Measurements from ENCODE around the gene ZBTB8B.
"Not testable (repeated sequence)": the region's sequence is repeated elsewhere in the genome, so short reads cannot be mapped to it uniquely, and the experiment has no call there.

Gene ZBTB8B

DNA sequence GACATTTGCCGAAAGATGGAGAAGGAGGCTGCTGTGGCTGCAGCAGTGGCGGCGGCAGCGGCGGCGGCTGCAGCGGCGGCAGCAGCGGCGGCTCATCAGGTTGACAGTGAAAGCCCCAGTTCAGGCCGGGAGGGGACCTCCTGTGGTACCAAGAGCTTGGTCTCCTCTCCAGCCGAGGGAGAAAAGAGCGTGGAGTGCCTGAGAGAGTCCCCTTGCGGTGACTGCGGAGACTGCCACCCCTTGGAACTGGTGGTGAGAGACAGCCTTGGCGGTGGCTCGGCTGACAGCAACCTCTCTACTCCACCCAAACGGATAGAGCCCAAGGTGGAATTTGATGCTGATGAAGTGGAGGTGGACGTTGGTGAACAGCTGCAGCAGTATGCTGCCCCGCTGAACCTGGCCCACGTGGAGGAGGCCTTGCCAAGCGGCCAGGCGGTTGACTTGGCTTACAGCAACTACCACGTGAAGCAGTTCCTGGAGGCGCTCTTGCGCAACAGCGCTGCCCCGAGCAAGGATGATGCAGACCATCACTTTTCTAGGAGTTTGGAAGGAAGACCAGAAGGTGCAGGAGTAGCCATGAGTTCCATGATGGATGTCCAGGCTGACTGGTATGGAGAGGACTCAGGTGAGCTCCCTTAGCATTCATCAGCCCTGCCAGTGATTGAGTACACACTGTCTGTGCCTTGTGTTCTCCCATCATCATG is 6.3 kb downstream of the ZBTB8B start:
- no peak for DNase-seq

DNA sequence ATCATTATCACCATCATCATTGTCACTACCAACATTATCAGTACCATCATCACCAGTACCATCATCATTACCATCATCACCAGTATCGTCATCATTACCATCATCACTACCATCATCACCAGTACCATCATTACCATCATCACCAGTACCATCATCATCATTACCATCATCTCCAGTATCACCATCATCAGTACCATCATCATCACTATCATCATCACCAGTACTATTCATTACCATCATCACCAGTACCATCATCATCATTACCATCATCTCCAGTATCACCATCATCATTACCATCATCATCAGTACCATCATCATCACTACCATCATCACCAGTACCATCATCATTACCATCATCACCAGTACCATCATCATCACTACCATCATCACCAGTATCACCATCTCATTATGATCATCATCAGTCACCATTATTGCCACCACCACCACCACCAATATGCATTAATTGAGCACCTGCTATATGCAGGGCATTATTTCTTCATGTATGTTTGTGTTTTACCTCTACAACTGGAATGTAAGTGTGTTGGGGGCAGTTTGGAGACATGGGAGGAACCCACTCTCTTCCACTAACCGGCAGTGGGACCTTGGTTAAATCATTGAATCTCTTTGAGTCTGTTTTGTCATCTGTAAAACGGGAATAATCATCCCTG is 7.0 kb downstream of the ZBTB8B start:
- DNase-seq, result no peak

DNA sequence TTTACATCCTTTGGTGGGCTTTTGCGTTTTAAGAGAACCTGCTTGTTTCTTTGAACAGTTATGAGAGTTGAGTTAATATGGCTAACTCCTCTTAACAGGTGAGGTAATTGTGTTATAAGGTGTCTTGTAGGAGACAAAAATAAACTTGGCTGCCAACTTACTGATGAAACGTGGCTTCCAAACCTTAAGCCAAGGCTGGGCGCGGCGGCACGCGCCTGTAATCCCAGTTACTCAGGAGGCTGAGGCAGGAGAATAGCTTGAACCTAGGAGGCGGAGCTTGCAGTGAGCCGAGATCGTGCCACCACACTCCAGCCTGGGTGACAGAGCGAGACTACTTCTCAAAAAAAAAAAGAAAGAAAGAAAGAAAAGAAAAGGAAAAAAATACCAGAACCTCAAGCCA is 8.1 kb downstream of the ZBTB8B start:
- DNase-seq, result not testable (repeated sequence)

DNA sequence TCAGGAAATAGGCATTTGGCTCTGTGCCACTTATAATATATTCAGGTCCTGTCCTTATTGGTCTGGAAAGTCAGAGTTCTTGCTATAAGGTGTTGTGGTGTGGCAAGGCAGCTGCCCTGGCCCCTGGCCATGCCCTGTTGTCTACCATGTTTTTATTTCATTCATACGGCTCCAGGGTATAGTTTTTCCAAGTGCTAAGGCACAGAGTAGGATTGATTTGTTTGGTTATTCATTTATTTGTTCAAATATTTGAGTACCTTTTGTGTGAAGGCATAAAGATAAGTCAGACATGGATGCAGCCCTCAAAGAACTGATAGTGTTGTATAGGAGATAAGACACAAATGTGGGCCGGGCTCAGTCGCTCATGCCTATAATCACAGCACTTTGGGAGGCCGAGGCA is 10.1 kb downstream of the ZBTB8B start:
- no peak for DNase-seq

DNA sequence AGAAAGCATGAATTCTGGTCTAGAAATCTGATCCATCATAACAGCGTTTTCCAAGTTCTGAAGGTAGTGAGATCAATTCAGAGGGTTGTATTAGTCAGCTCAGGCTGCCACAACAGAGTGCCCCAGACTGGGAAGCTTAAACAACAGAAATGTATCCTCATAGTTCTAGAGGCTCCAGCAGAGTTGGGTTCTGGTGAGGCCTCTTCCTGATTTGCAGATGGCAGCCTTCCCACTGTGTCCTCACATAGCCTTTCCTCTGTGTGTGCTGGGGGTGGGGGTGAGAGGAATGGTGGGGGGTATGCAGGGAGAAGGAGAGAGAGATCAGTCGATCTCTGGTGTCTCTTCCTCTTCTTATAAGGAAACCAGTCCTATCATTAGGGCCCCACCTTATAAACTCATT is 15.1 kb downstream of the ZBTB8B start:
- DNase-seq, result peak in 1 of 2 experiments; percentile 4

DNA sequence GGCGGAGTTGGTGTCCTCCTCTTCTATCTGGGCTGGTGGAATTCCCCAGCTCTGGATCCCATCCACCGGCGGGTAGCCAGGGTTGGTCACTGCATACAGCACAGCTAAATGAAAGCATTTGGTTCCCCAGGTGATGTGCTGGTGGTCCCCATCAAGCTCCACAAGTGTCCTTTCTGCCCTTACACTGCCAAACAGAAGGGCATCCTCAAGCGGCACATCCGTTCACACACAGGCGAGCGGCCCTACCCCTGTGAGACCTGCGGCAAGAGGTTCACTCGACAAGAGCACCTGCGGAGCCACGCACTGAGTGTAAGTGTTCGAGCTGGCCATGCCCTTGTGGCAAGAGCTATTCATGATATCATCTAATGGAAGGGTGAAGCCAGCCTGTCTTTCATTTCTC is 15.9 kb downstream of the ZBTB8B start:
- no peak for DNase-seq

DNA sequence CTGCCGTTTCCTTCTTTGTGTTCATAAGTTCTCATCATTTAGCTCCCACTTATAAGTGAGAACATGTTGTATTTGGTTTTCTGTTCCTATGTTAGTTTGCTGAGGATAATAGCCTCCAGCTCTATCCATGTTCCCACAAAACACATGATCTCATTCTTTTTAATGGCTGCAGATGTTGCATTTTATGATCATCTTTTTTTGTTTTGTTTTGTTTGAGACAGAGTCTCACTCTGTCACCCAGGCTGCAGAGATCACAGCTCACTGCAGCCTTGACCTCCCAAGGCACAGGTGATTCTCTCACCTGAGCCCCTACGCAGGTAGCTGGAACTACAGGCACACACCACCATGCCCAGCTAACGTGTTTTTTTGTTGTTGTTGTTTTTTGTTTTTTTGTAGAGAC is 16.9 kb downstream of the ZBTB8B start:
- DNase-seq, result not testable (repeated sequence)

DNA sequence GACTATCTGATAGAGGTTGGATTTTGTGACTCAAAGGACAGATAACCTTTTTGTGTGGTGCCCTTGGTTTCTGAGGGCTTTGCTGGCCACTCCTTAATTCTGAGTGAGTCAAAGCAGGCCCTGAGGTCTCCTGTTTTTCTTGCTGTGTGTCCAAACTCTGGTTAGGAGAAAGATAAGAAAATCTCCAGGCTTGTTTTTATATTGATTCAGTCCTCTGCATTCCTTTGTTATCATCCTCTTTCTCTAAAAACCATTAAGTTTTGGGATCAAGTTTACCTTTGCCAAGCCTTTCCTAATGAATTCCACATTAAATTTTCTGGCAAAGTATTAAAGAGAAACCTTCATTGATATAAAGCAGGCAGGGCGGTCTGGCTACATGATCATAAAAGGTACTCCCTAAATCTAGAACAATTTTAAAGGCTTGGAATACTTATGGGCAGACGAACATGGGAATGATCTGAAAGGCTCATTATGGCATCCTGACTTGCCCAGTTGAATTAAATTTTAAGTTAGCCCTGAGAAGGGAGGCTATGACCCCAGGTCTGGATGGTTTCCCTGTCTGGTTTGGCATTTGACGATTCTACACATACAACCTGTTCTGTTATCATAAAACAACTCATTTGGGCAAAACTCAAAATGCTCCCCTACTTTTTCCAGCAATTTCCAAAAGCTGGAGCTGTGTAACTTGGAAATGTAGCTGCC is 20.8 kb downstream of the ZBTB8B start:
- DNase-seq, result no peak

DNA sequence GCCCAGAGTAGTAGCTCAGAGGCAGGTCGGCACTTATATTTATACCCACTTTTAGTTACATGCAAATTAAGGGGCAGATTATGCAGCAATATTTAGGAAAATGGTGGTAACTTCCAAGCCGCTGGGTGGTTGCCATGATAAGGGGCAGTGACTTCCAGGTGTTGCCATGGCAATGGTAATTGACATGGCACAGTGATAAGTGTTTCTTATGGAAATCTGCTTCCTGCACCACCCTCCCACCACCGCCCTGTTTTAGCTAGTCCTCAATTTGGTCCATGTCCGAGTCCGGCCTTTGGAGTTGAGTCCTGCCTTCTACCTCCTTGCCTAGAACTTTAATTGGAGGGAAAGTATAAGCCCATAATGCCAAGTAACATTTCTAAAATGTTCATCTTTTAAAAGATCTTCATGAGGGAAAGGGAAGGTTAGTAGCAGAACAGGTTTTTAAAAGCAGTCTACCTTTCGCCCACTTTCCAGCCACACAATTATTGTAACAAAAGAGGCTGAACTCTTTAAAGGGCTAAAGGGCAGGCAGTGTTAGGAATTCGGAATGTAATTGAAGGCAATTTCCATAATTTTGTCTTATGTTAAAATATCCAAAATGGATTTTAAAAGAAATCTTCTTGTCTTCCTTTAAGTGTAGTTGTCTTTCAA is 21.7 kb downstream of the ZBTB8B start:
- DNase-seq, result no peak

DNA sequence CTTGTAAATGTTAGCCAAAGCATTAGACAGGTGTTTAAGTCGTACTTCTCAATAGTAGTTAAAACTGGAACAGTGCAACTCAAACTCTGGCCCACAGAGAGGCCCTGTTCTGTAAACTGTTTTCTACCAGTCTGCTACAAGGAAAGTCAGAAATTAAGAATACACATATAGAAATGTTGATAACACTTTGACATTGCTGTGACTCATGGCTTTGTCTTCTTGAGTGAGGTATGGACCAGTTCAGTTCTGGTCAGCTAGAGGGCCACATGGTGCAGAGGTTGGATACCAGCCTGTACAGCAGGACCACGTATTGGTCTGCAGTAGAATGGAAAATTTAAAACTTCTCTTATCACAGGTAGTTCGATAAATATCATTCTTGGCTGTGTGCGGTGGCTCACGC is 22.3 kb downstream of the ZBTB8B start:
- no peak for DNase-seq

DNA sequence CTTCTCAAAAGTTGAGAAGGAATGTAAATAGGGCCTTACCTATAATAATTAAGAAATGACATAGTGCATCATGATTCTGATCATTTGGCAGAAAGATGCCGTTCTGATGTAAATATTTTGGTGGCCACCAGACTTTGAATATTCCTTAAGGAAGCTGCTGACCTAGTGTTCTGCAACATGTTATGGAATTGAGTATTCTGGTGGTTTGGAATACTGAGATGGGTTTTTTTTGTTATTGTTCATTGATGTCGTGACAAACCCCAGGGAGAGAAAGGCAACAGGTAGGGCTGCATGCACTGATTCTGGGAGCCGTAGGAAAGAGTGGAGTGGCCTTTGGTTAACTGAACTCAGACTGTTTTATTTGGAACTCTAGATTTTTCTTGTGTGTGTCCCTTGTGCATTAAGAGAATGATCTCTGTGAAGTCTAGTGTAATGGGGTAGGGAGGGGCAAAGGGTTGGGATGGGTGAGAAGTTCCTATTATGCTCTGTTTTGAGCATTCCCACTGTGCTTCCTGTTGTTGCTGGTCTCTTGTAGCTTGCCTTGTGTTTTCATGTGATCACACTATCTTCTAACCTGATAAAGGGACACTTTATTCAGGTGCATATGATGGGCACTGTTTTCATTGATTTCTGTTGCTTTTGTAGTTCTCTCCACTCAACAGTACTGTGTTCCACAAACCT is 25.0 kb downstream of the ZBTB8B start:
- DNase-seq, result no peak

DNA sequence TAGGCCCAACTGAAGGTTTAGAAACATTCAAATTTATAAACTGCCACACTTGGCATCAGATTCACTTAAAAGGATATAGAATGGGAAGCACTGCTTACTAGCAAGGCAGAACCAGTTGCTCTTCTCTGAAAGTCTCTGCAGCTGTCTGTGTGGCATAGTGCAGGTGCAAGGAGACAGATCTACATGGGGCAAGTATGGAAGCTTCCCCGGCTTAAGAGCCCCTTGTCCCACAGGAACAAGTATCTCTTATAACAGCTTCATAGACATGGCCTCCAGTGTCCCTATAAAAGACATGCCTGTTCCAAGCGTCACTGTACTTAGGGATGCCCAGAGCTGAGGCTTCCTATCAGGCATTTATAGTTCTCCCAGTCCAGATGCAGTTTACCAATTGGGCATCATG is 26.5 kb downstream of the ZBTB8B start:
- no peak for DNase-seq

DNA sequence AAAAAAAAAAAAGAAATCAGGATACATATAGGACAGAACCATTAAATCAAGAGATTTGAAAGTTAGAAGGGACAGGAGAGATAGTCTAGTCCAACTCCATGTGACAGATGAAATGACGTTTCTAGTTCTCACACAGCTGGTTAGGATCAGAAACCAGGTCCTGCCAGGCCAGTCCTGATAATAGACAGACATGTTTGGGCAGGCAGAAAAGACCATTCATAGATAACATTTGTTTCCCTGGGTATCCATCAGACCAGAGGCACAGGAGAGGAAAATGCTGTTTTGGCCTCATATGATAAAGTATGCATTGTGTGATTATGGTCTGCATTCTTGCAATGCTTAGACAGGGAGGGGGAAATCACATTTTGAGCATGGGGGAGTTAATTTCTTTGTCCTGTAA is 29.3 kb downstream of the ZBTB8B start:
- DNase-seq, result no peak

DNA sequence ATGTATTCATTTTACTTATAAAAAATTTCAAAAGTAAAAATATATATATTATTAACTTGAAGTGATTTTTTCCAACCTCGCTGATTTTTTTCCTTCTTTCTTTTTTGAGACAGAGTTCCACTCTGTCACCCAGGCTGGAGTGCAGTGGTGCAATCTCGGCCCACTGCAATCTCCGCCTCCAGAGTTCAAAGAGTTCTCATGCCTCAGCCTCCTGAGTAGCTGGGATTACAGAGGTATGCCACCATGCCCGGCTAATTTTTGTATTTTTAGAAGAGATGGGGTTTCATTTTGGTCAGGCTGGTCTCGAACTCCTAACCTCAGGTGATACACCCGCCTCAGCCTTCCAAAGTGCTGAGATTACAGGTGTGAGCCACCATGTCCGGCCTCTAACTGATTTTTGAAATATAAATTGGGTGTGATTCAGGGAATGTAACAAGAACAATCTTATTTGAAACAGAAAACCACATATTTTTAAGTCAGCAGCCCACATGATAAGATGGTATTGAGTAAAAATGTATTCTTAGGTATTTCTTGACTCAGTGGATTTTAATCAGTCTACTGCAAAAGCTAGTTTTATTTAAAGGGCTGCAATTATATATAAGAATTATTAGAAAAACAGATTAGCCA is 30.0 kb downstream of the ZBTB8B start:
- DNase-seq, result no peak

DNA sequence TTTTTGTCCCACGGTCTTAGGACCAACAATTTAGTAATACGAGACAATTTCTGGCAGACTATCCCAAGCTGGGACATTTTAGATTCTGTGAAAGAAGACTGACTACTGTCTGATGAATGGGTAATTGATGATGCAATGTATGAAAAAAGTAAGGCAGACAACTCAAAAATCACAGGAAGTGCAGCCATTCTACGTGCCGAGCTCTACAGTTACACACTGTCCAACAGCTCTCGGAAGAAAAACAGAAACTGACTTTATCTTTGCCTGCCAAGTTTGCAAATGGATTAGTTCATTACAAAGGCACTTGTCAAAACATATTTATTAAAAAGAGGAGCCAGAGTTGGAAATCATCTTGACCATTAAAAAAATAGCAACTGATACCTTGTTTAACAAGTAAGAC is 31.3 kb downstream of the ZBTB8B start:
- no peak for DNase-seq

DNA sequence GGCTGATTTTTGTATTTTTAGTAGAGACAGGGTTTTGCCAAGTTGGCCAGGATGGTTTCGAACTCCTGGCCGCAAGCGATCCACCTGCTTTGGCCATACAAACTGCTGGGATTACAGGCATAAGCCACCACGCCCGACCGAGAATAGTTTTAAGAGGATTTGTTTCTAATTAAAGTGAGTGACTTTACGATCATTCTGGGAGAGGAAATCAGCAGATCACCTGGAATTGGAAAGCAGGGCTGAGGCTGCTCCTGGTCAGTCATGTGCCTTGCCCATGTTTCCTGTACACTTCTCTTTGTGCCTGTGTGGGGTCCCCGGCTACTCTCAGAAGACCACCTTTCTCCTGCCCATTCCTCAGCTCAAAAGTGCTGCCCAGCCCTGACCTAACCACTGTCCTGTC is 33.9 kb downstream of the ZBTB8B start:
- no peak for DNase-seq

DNA sequence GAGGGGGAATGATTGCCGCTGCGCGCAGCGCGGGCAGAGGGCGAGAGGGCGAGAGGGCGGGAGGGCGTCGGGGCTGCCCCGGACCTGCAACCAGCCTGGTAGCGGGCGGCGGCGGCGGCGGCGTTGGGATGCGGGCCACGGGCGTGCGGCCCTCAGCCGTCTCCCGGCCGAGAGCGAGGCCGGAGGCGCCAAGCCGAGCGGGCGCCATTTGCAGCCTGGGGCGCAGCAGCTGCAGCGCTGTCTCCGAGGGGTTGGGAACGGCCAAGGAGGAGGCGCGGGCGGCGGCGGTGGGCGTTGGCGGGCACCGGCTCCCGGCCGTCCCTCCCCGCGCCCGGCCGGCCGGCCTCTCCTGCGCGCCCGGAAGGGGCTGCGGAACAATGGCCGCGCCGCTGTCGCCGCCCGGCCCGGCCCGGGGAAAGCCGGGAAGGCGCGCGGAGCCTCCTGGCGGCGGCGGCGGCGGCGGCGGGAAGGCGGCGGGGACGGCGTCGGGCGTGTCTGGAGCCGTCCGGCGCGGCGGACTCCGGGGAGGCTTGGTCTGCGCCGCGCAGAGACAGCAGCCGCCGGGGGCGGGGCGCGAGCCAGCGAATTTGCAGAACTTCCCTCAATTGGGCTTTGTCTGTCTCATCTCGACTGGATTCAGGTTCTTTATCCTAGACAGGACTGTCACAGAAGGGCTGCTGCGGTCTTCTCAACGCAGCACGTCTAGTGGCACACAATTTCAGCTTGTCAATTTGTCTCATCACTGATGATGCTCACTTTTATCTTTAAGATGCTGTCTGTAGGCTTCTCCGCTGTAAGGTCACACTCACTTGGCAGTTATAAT is 35.7 kb downstream of the ZBTB8B start:
- DNase-seq, result peak; percentile 57

DNA sequence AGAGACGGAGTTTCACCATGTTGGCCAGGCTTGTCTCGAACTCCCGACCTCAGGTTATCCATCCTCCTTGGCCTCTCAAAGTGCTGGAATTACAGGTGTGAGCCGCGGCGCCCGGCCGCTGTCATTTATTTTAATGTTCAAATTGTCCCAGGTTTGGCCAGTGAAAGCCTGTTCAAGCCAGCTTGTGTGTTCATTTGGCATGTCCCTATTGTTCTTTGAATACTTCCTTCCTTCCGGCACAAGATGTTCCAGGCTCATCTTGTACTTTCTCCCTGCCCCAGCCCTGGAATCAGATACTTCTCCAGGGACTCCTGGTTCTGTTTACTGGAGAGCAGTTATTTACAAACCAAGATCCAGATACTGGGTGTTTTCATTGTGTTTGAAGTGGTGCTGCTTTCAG is 37.0 kb downstream of the ZBTB8B start:
- DNase-seq, result no peak

DNA sequence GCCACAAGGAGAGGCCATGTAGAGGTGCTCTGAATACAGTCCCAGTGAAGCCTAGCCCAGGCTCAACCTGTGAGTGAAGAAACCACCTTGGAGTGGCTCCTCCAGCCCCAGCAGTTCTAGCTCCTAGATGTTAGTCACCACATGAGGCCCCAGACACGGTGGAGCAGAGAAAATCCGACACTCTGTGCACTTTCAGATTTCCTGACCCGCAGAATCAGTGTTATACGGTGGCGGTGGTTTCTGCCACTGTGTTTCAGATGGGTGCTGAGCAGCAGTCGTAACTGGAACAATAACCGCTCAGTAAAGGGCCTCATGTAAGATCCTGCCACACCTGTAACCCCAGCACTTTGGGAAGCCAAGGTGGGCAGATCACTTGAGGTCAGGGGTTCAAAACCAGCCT is 38.3 kb downstream of the ZBTB8B start:
- DNase-seq, result no peak

DNA sequence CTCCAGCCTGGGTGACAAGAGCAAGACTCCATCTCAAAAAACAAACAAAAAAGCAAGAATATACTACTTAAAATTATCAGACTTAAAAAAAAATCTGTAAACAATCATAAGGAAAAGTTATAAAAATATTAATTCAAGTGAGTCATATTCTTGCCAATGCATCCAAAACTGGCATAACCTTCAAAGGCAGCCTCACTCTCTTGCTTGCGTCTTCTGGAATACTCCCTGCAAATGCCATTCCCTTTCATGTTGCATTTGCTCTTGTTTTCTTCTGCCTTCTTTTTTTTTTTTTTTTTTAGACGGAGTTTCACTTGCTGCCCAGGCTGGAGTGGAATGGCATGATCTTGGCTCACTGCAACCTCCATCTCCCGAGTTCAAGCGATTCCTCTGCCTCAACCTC is 42.1 kb downstream of the ZBTB8B start:
- no peak for DNase-seq

DNA sequence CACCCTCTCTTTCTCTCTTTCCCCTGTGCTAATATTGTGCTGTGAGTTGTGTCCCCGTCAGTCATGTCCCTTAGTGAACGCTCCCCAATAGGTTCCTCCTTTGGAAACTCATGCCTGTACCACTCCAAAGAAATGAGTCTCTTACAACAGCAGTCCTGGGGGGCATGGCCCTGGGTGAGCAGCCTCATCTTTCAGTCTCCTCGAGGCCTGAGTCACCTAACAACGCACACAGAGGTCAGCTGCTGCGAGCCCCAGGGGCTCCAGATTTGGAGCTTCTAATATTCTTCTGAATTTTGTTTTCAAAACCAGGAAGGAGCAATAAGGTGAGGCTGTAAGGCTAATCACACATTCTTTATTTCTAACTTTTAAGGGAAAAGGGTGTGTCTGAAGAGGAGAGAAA is 43.9 kb downstream of the ZBTB8B start:
- DNase-seq, result no peak

DNA sequence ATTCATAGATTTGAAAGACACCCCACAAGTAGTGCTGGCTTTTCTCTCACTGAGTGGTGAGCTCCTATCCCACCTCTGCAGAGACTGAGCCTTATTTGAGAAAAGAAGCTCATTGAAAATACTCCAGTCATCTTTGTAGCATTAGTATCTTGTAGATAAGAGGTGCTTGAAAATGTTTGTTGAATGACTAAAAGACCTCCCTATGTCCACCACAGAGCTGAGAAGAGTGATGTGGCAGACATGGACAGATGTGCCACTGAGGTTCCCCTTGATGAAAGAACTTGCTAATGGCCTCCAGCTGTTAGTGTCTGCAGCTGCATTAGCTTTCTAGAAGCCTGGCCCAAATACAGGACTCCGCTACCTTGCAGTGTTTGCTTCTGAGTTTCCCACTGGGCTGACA is 45.1 kb downstream of the ZBTB8B start:
- no peak for DNase-seq

All from Kasumi-1 (cell line).